Pancreas (tissue), 10 donors: ENCODE measurements around the gene ZNF536. TPM values are rescaled to one million over a fixed set of nuclear protein-coding genes. Genes with fewer than 3 reads are reported as not detected.

Experiments
- ATAC-seq, 4 donors: fragments of 200-7000 bp; cut with Tn5 transposase; one replicate each; pipeline versions ENCODE4 v1.8.0 to v1.9.1; 2020; ENCODE audit warnings: mild to moderate bottlenecking in 4 of 4, moderate library complexity in 4 of 4
- DNase-seq, 6 donors: peaks; one replicate each; pipeline ENCODE4 v3.0.0-alpha.2; 2020
- FAIRE-seq: peaks from 2 replicates; lab custom pipeline; 2012; peaks lifted over from hg19 to GRCh38; lab: Jason Lieb, UNC
- H3K27ac ChIP-seq, 4 donors: fragments of 200-600 bp; sonication (generic); 1 replicate in 3 of 4; 2 replicates in 1 of 4; pipeline versions ENCODE4 v1.5.0 to v1.8.0; 2020
- H3K27me3 ChIP-seq, 4 donors: fragments of 200-600 bp; one replicate each; pipeline ENCODE4 v1.8.0; 2021
- H3K36me3 ChIP-seq, 3 donors: fragments of 200-600 bp; sonication (generic) in 1 of 3; one replicate each; pipeline versions ENCODE4 v1.5.0 to v1.8.0; 2020 to 2021
- H3K4me1 ChIP-seq, 3 donors: fragments of 200-600 bp; one replicate each; pipeline ENCODE4 v1.8.0; 2021
- H3K4me3 ChIP-seq, 4 donors: fragments of 200-600 bp; sonication (generic) in 2 of 4; one replicate each; pipeline versions ENCODE4 v1.5.0 to v1.8.0; 2020 to 2021
- H3K9me3 ChIP-seq, 4 donors: fragments of 200-600 bp; one replicate each; pipeline ENCODE4 v1.8.0; 2021
- WGBS, 2 donors: extraction: QIAGEN DNeasy Blood & Tissue Kit; methylation state at CpG; one replicate each; pipeline ENCODE4 v1.1.7; 2013; 5-methylcytosine and 5-hydroxymethylcytosine counted together
- intact Hi-C, 3 donors: fragments of 100-400 bp; cut with DNase I; formaldehyde crosslinking; loops; one replicate each; pipeline versions ENCODE4 v1.11.1 to v1.14.2; 2022
- polyA plus RNA-seq, 2 donors: library from polyadenylated mRNA; stranded (reverse); fragments of 200-250 nt; gene quantifications; one replicate each; pipeline ENCODE4 v1.2.3, GENCODE V29; 2013
- total RNA-seq, 6 donors: library from RNA; stranded (reverse); fragmentation: NEBNext Ultra II Directional in 4 of 6; extraction: Animal tissue kit (Norgen Biotek cat#: 25700) in 4 of 6; gene quantifications; one replicate each; pipeline versions ENCODE4 v1.2.1 to v1.2.4, GENCODE V29; 2021 to 2023
- TF ChIP-seq, protein P1 (sequence below), 4 donors: fragments of 200-600 bp; sonication (generic) in 3 of 4; IDR thresholded peaks; one replicate each; pipeline versions ENCODE4 v1.5.0 to v1.8.0; 2021; ENCODE audit warnings: antibody characterized with exemption in 4 of 4
- donor health status: healthy with polysubstance abuse.
- donor health status: DM: no; HTN: no; CAD: no; lungs with moderate emphysema.
- donor health status: DM: no; HTN: no; CAD: no.
- donor health status: control.
- donor health status: control.
- donor health status: Bipolar disorder and iron deficiency.
- donor health status: DM: yes; HTN: yes; CAD: no.
- donor health status: DM: no; HTN: no; CAD: no.
- donor health status: DM: no; HTN: no; CAD: no.
- donor health status: DM: yes; HTN: yes; CAD: no.

ZNF536 gene
- total and polyA plus RNA-seq, 8 donors = 0.06 to 1.7 (median 0.13) TPM

DNA sequence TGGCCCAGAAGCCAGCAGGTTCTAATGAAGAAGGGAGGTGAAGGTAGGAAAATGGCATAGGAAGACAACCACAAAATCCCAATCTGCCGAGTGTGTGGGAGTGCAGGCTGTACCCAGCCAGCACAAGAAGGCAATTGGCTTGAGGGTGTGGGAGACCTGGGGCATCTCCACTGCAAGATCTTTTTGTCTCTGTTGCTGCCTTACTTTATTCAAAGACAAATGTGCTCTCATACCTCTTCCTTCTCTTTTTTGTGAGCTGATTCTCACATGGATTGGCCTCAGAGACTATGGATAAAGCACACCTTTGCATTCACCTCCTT, 183.6 kb downstream of the ZNF536 start:
- Histone ChIP-seq H3K9me3 (no peaks in the 10 kb centered on the region), H3K27ac (no peak overlapping the region), H3K4me3 (no peak overlapping the region), H3K4me1 (no peaks in the 10 kb centered on the region), H3K36me3 (no peaks in the 10 kb centered on the region), H3K27me3 (peaks cover 0 to 3% (median 0%) of the 10 kb centered on the region in 4 donors)
- DNase-seq (no peak), FAIRE-seq (no peak), ATAC-seq (no peak)
- TF ChIP-seq, protein P1, sequence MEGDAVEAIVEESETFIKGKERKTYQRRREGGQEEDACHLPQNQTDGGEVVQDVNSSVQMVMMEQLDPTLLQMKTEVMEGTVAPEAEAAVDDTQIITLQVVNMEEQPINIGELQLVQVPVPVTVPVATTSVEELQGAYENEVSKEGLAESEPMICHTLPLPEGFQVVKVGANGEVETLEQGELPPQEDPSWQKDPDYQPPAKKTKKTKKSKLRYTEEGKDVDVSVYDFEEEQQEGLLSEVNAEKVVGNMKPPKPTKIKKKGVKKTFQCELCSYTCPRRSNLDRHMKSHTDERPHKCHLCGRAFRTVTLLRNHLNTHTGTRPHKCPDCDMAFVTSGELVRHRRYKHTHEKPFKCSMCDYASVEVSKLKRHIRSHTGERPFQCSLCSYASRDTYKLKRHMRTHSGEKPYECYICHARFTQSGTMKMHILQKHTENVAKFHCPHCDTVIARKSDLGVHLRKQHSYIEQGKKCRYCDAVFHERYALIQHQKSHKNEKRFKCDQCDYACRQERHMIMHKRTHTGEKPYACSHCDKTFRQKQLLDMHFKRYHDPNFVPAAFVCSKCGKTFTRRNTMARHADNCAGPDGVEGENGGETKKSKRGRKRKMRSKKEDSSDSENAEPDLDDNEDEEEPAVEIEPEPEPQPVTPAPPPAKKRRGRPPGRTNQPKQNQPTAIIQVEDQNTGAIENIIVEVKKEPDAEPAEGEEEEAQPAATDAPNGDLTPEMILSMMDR (IDR thresholded peaks at IDR 0.05) = no peak
- intact Hi-C loops = no loop called here
- 73 to 79% methylated on average over 1 of the region's 1 CpG for WGBS, 2 donors

GRCh38 chr19:30556230-30556711, 184.1 kb downstream of the ZNF536 start:
- Histone ChIP-seq H3K4me1 (no peaks in the 10 kb centered on the region), H3K36me3 (no peaks in the 10 kb centered on the region), H3K27me3 (peaks cover 0 to 3% (median 0%) of the 10 kb centered on the region in 4 donors), H3K4me3 (no peak overlapping the region), H3K9me3 (no peaks in the 10 kb centered on the region), H3K27ac (no peak overlapping the region)
- DNase-seq (no peak), FAIRE-seq (no peak), ATAC-seq (no peak)
- TF ChIP-seq, protein P1 (IDR thresholded peaks at IDR 0.05) = no peak
- intact Hi-C loops = no loop called here
- 25 to 30% methylated on average over 6 of the region's 6 CpGs for WGBS, 2 donors

- Histone ChIP-seq H3K27ac (no peak overlapping the region), H3K9me3 (no peaks in the 10 kb centered on the region), H3K4me3 (no peak overlapping the region), H3K27me3 (peaks cover 0 to 3% (median 0%) of the 10 kb centered on the region in 4 donors), H3K36me3 (no peaks in the 10 kb centered on the region), H3K4me1 (no peaks in the 10 kb centered on the region)
- DNase-seq (no peak), ATAC-seq (no peak), FAIRE-seq (no peak)
- intact Hi-C loops = no loop called here
- TF ChIP-seq, protein P1 (IDR thresholded peaks at IDR 0.05) = no peak
- WGBS, 2 donors = 41 to 43% methylated on average over 4 of the region's 4 CpGs
Observed at GRCh38 chr19:30557212-30557611, 185.0 kb downstream of the ZNF536 start.

- Histone ChIP-seq H3K4me3 (no peak overlapping the region), H3K9me3 (no peaks in the 10 kb centered on the region), H3K27ac (no peak overlapping the region), H3K4me1 (no peaks in the 10 kb centered on the region), H3K36me3 (no peaks in the 10 kb centered on the region), H3K27me3 (peaks cover 0 to 3% (median 0%) of the 10 kb centered on the region in 4 donors)
- ATAC-seq (no peak), DNase-seq (no peak), FAIRE-seq (no peak)
- intact Hi-C loops = no loop called here
- TF ChIP-seq, protein P1 (IDR thresholded peaks at IDR 0.05) = no peak
- 68 to 71% methylated on average over 13 of the region's 13 CpGs for WGBS, 2 donors
Observed at GRCh38 chr19:30557927-30558557, 185.9 kb downstream of the ZNF536 start.

- DNase-seq = no peak
- intact Hi-C loops = no loop called here
Observed at GRCh38 chr19:30558793-30559192, 186.6 kb downstream of the ZNF536 start.

More at GRCh38 chr19:30558793-30559192, 186.6 kb downstream of the ZNF536 start:
- Histone ChIP-seq H3K4me3 (no peak overlapping the region), H3K36me3 (no peaks in the 10 kb centered on the region), H3K4me1 (no peaks in the 10 kb centered on the region), H3K27me3 (peaks cover 0 to 3% (median 0%) of the 10 kb centered on the region in 4 donors), H3K9me3 (no peaks in the 10 kb centered on the region), H3K27ac (no peak overlapping the region)
- TF ChIP-seq, protein P1 (IDR thresholded peaks at IDR 0.05) = no peak
- no peak for FAIRE-seq
- WGBS, 2 donors = 84 to 87% methylated on average over 6 of the region's 6 CpGs
- ATAC-seq = no peak
